GM12892 (cell line): ENCODE measurements around the gene MCM3AP.
A peak's percentile ranks its signal among the peaks of the same experiment; 100 is the strongest.

Source experiments
- DNase-seq: peaks from one replicate; pipeline ENCODE4 v3.0.0; 2011; ENCODE audit not compliant: insufficient read length
- FAIRE-seq: peaks from 2 replicates; lab custom pipeline; 2011; peaks lifted over from hg19 to GRCh38; lab: Jason Lieb, UNC
- POLR2A ChIP-seq: IDR thresholded peaks from 2 replicates; pipeline ENCODE4 v1.6.1; 2011; ENCODE audit warnings: low read depth, low read length, control low read depth
- POLR2AphosphoS5 ChIP-seq: IDR thresholded peaks from 2 replicates; pipeline ENCODE4 v1.6.1; 2011; ENCODE audit warnings: low read depth, low read length, control low read depth
- TAF1 ChIP-seq: IDR thresholded peaks from 2 replicates; pipeline ENCODE4 v1.6.1; 2011; ENCODE audit warnings: low read depth, mild to moderate bottlenecking, control low read depth, low read length, borderline replicate concordance

MCM3AP gene

GRCh38 chr21:46308431-46308830 lies 23.0 kb upstream of the MCM3AP start:
- no peak for DNase-seq
- TF ChIP-seq POLR2A (no peak), POLR2AphosphoS5 (no peak), TAF1 (no peak)
- FAIRE-seq = no peak

- TF ChIP-seq POLR2A (no peak), TAF1 (no peak), POLR2AphosphoS5 (no peak)
- FAIRE-seq = no peak
- DNase-seq = no peak
Measured at GRCh38 chr21:46307625-46308024, 22.2 kb upstream of the MCM3AP start.

GRCh38 chr21:46304955-46305354 lies 19.5 kb upstream of the MCM3AP start:
- TF ChIP-seq POLR2A = no peak
- TF ChIP-seq POLR2AphosphoS5 = no peak
- no peak for TF ChIP-seq TAF1
- FAIRE-seq (no peak), DNase-seq (no peak)

- DNase-seq = no peak
- no peak for TF ChIP-seq POLR2AphosphoS5
- no peak for TF ChIP-seq POLR2A
- TF ChIP-seq TAF1 = no peak
- no peak for FAIRE-seq
Measured at GRCh38 chr21:46304437-46304836, 19.0 kb upstream of the MCM3AP start.

- FAIRE-seq (no peak), DNase-seq (no peak)
- TF ChIP-seq POLR2AphosphoS5 (no peak), POLR2A (no peak), TAF1 (no peak)
Measured at GRCh38 chr21:46301759-46302158, 16.3 kb upstream of the MCM3AP start.

GRCh38 chr21:46299167-46299566 lies 13.8 kb upstream of the MCM3AP start:
- TF ChIP-seq POLR2A (no peak), TAF1 (no peak), POLR2AphosphoS5 (no peak)
- DNase-seq = no peak

GRCh38 chr21:46297338-46298271 lies 12.2 kb upstream of the MCM3AP start:
- TF ChIP-seq POLR2A (no peak; the same call in 1 of the 2 replicates), TAF1 (no peak), POLR2AphosphoS5 (no peak)
- DNase-seq (no peak), FAIRE-seq (no peak)

More at GRCh38 chr21:46299167-46299566, 13.8 kb upstream of the MCM3AP start:
- no peak for FAIRE-seq

- DNase-seq (no peak), FAIRE-seq (no peak)
- TF ChIP-seq POLR2A = peak; percentile 52; the same call in 1 of the 2 replicates
- no peak for TF ChIP-seq TAF1
Measured at GRCh38 chr21:46295996-46296752, 10.8 kb upstream of the MCM3AP start.

- FAIRE-seq (no peak), DNase-seq (no peak)
- TF ChIP-seq TAF1 (no peak), POLR2AphosphoS5 (no peak), POLR2A (no peak)
Measured at GRCh38 chr21:46295177-46295770, 9.9 kb upstream of the MCM3AP start.

GRCh38 chr21:46294647-46295176 lies 9.3 kb upstream of the MCM3AP start:
- DNase-seq (no peak), FAIRE-seq (no peak)
- no peak for TF ChIP-seq POLR2AphosphoS5
- TF ChIP-seq POLR2A = no peak

- DNase-seq (no peak), FAIRE-seq (no peak)
- TF ChIP-seq POLR2A = no peak
- no peak for TF ChIP-seq POLR2AphosphoS5
- no peak for TF ChIP-seq TAF1
Measured at GRCh38 chr21:46291561-46291960, 6.2 kb upstream of the MCM3AP start.
